Ammon's horn (tissue), 1 donor: Measurements from ENCODE around the gene HOXB2.
A peak's percentile ranks its signal among the peaks of the same experiment; 100 is the strongest.
"Not testable (repeated sequence)": the region's sequence is repeated elsewhere in the genome, so short reads cannot be mapped to it uniquely, and the experiment has no call there.

Experiments used
- DNase-seq: peaks from one replicate; pipeline ENCODE4 v3.0.0-alpha.2; 2016; ENCODE audit warnings: low spot score

HOXB2 gene

DNA sequence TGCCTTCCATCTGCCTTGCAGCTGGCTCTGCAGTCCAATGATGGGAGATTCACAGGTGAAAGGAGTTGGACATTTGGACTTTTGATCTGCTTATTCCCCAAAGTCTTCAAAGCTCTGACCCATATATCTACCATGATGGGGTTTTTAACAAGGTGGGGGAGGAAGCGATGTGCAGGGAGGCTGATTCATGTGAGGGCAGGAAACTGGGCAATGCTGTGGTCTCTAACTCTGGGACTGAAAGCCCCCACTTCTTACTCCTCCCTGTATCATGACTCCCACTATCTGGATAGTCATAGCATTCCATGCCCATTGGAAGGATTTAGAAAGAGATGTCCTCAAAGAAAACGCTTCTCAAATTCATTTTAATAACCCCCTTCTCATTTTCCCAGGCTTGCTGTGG is 30.4 kb downstream of the HOXB2 start:
- no peak for DNase-seq

DNA sequence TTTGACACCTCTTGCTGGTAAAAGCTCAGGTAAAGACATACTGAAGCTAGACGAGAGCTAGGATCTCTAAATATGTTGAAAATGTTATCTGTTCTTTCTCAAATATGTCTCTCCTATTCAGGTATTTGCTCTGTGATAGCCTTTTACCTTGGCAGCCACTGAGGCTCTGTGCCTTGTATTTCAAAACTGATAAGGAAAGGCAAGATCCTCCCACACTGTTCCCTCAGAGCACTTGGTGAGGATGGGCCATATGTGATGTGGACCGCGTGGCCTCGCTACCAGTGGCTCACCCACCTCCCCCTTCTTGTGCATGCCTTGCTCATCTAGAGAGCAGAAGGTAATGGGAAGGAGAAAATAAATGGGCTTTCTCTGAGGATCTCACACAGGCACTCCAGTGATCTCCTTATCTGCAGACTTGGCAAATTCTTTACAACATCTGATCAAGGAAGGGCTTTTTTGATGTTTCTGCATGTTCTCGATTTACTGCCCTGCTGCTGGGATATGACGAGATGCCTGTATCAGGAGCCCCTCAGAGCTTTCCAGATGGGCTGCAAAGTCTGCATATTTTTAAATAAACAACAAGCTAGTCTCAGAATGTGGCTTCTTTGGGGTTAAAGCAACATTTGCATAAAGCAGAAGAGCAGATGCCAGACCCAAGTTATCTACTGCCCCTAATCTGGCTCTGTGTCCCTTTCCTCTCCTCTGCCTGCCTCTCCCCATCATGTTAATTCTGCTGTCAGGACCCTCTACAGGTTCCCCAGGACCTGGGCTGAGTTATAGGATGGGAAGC is 31.0 kb downstream of the HOXB2 start:
- no peak for DNase-seq

DNA sequence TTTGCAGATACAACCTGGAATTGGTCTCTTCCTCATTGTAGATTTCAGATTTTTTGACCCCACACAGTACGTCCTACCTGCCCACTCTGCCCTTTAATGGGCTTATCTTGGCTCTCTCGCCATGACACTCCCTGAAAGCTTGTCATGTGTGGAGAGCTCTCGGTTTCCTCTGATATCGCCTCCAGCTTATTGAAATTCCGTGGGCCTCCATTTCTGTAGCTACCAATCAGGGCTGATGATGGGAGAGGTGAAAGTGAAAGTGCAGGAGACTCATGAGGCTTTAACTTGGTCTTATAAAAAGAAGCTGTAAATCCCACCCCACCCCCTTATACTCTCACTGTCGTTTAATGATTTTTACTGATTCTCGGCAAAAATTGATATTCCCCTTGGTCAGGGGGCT is 31.8 kb downstream of the HOXB2 start:
- DNase-seq: no peak

DNA sequence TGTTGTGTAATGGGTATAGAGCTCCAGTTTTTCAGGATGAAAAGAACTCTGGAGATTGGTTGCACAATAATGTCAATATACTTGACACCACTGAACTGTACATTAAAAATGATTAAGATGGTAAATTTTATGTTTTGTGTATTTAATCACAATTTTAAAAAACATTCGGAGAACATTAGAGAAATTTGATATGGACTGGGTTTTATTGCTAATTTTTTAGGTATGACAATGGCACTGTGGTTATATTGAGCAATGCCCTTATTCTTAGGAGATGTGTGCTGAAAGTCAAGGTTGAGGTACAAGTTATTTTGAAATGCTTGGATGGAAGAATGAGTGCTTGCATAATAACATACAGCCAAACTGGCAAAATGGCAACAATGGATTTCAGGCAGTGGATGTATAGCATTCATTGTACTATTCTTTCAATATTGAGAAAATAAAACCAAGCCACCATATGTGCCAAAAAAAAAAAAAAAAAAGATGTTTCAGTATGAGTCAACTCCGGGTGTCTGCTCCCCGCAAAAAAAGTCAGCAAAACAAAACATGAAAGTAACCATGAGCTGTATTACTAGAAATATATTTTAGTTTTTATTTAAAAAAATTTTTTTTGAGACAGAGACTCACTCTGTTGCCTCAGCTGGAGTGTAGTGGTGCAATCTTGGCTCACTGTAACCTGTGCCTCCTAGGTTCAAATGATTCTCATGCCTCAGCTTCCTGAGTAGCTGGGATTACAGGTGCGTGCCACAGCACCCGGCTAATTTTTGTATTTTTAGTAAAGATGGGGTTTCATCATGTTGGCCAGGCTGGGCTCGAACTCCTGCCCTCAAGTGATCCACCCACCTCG is 33.9 kb downstream of the HOXB2 start:
- DNase-seq: no peak

DNA sequence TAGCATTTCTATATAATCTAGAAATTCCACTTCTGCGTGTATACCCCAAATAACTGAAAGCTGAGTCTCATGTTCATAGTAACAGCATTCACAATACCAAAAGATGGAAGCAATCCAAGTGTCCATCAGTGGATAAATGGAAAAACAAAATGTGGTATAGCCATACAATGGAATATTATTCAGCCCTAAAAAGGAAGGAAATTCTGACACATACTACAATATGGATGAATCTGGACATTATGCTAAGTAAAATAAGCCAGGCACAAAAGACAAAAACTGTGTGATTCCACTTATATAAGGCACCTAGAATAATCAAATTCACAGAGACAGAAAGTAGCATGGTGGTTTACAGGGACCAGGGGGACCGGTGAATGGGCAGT is 34.5 kb downstream of the HOXB2 start:
- no peak for DNase-seq

DNA sequence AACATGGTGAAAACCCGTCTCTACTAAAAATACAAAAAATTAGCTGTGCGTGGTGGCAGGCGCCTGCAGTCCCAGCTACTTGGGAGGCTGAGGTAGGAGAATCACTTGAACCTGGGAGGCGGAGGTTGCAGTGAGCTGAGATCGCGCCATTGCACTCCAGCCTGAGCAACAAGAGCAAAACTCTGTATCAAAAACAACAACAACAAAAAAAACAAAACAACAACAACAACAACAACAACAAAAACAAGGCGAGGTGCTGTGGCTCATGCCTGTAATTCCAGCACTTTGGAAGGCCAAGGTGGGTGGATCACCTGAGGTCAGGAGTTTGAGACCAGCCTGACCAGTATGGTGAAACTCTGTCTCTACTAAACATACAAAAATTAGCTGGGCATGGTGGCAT is 35.2 kb downstream of the HOXB2 start:
- not testable (repeated sequence) for DNase-seq

DNA sequence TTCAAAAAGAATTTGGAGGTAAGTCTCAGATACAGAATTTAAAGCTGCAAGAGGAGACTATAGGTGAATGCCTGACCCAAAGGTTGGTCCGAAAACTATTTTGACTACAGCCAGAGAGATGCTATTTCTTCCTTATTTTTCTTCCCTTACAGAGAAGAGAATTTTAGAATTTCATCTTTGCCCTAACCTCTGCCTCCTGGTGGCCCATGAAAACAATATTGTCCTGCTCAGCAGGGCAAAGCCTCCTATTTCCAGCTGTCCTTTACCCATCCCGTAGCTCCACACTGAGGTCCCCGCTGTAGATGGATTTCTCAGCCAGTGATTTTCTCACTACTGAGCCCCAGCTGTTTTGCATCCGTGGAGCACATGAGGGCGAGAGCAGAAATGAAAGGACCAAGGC is 38.7 kb downstream of the HOXB2 start:
- no peak for DNase-seq

DNA sequence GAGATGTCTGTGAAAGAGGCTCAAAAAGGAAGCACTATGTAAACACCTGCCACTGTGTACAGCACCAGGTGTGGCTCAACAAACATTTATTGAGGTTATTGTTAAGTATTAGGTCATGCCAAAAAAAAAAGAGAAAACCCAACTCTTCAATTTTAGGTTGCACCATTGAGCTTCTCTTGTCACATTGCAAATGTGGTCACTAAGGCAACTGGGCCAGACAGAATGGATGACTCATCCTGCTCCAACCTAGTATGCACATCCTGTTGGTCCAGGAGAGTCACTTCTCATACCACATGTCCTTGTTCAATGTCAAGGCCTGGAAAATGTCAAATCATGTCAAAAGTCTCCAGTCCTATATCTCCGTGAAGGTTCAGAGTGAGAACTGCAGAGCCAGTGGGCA is 39.1 kb downstream of the HOXB2 start:
- DNase-seq: peak; percentile 15

DNA sequence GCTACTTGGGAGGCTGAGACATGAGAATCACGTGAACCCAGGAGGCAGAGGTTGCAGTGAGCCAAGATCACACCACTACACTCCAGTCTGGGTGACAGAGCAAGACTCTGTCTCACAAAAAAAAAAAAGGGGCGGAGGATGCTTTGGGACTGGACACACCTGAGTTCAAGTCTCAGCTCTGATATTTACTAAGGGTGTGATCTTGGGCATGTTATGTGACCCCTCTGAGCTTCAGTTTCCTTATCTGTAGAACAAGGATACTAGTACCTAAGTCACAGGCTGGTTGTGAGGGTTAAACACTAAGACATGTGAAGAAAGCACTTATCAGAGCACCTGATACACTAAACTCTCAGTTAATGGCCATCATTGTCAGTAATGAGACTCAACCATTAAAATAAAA is 40.0 kb downstream of the HOXB2 start:
- no peak for DNase-seq

DNA sequence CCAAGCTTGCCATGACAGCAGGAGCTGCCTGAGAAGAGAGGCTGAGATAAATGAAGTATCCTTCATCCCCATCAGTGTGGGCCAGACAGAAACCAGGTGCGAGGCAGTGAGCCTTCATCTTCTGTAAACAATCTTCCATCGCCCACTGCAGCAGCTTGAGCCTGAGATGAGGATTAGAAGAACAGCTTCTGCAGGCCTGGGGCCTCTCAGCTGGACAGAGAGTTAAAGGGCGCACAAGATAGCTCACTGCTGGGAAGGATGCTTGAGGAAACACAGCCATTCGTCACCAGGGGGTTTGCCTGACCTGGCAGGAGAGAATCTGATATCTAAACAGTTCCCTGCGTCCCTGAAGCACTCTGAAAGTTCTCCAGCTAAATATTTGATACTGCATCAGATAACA is 41.2 kb downstream of the HOXB2 start:
- no peak for DNase-seq

DNA sequence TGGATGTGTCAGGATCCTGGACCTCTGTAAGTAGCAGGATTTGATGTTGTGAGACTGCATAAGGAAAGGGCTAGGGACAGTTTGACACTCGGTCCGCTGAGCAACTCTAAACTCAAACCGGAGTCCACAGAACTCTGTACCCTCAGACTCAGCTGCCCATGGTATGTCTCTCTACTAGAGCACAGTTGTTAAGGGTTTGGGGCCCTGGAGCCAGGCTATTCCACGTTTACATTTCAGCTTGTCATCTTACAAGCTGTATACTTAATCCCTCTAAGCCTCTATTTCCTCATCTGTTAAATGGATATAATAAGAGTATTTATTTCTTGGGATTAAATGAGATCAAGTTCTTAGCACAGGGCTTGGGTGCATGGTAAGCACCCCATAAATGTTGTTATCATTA is 42.0 kb downstream of the HOXB2 start:
- DNase-seq: no peak

DNA sequence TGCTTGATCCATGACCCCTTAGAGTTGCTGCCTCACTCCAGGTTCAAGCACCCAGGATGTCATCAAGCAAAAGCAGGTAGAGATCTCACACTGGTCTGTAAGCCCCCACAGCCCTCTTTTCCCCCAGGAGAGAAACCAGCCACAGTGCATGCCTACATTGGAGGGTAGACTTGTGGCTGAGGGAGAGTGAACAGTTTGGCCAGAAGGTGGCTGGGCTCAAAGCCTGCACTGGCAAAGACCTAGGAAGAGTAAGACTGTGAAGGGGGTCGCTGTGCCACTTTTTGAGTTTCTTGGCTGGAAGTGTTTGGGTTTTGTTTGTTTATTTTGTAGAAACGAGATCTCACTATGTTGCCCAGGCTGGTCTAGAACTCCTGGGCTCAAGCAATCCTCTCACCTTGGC is 42.6 kb downstream of the HOXB2 start:
- no peak for DNase-seq

DNA sequence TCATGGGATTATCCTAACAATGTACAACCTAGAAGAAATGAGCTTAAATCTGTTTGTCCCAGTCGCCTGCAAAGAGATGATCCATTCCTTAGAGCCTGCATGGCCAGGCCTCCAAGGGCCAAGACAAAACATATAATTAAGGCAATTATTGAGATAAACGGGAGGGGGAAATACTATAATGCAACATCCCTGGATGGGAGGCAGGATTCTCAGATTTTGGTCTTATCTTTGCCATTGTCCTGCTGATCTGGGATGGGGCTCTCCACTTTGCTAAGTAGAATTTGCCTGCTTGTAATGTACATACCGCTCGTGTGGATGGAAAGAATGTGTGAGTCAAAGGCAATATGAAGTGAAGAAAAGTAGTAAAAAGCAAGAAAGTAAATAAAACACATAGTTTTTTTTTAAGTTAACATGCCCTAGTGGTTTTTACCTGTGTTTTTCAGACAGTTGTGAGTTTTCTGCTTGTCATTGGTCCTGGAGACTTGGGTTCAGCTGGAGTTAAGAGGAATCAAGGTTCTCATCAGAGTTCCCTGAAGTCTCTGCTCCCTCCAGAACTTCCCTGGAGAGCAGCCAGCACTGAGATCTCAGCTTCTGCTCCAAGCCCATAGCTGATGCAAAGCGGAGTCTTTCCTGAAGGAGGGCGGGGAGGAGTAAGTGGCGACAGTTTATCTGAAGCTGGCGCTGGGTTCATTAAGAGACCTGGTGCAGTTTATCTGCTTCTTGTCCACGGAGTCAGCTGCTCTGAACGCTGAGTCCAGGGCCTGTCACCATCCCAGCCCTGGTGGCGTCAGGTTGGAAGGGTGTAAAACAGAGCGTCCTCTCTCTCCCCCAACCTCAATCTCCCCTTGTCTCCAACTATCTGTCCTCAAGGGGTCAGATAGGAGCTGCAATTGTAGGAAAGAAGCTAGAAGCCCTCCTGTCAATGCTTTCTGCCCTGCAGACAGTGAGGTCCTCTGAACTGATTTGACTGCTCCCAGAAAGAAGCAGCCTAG is 44.2 kb downstream of the HOXB2 start:
- no peak for DNase-seq

DNA sequence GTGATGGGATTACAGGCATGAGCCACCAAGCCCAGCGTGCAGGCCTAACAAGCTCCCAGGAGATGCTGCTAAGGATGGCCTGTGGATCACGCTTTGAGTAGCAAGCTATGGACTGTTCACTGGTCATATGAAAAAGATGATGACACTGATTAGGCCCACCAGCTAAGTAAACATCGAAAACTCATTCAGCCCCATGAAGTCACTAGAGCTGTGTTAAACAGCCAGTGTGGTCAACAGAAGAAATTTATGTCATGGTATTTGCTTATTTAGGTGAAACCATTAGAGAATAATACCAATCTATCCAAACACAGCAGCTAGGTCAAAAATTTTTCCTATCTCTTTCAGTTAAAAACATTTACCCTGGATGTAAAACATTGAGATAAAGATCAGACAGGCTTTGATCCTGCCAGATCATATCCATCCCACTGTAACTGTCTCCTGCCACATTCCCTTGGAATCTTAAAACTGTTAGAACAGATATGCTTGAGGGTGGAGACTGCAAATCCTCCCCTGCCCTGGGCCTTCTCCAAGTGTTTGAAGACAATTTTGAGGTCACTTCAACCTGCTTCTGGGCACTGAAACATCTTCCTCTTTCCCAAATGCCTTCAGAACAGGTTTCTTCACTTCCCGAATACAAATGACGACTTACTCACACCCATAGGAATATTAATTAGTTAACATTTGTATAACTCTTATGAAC is 45.0 kb downstream of the HOXB2 start:
- no peak for DNase-seq

DNA sequence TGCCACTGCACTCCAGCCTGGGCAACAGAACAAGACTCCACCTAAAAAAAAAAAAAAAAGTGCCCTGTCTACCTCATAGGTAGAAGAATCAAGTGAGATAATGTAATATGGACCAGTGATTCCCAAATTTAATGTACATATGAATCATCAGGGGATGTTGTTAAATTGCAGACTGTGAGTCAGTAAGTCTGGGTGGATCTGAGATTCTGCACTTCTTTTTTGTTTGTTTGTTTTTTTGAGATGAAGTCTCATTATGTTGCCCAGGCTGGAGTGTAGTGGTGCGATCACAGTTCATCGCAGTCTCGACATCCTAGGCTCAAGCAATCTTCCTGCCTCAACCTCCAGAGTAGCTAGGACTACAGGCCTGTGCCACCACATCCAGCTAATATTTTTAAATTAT is 45.7 kb downstream of the HOXB2 start:
- no peak for DNase-seq

DNA sequence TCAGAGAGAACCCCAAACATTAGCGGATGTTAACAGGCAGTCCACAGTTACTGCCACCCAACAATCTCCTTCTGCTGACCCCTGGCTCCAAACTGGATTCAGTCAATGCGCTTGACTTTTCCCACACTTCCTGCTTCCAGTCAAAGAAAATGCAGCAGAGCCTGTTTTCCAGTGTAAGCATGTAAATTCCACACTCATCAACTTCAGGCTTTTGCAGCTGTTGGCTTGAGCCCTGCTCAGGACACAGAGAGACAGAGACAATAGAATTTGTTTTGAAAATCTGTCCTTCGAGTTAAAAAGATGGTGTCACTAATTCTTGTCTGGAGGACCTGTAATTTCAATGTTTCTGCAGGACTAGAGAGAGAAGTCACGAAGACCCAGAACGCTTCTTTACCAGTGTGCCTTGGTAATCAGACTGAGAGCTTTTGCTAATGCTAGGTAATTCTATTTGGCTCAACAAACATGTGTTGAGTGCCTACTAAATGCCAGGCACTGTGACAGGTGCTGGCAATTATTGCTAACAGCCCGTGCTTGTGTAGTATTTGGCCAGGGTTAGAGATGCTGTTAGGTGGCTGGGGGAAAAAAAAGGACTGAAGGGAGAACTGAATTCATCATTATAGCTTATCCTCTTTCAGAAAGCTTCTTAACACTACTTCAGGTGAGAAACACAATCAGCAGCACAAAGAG is 46.6 kb downstream of the HOXB2 start:
- DNase-seq: no peak

DNA sequence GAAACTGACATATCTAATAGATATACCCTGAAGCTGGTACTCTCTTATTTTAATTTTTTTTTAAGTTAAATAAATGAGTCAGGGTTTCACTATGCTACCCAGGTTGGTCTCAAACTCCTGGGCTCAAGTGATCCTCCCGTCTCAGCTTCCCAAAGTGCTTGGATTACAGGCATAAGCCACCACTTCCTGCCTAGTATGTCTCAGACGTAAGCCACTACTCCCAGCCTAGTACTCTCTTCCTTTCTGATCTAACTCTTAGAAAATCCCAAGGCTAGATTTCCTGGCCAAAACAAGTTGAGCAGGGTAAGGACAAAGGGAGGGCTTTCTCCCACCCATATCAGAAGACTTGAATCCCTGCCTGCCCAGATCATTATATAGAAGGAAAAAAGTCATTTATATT is 47.8 kb downstream of the HOXB2 start:
- no peak for DNase-seq

DNA sequence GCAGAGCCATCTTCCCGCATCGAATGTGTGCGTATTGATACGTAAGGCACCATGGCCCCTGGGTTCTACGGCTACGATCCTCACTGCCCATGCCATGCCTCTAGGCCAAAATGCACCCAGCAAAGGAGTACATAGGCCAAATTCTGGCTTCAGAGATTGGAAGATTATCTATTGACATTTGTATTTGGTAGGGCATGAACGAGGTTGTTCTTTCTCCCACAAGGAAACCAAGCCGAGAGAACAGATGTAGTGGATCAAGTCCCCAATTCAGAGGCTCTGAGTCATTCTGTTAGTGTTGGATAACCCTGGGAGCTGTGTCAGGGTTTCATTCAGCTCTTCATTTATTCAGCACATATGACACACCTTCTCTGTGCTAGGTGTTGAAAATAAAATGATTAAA is 50.6 kb downstream of the HOXB2 start:
- no peak for DNase-seq
